Skeletal muscle satellite cell (primary cell): ENCODE data around the gene IGFN1.

ENCODE experiments used
- H3K27me3 ChIP-seq: 2 replicates; pipeline ENCODE4 v1.7.0; 2013; ENCODE audit warnings: low read length; ENCODE audit not compliant: control insufficient read depth, insufficient read depth
- H3K36me3 ChIP-seq: 2 replicates; pipeline ENCODE4 v1.7.0; 2013; ENCODE audit warnings: mild to moderate bottlenecking, control low read depth, low read length; ENCODE audit not compliant: insufficient read depth
- H3K4me1 ChIP-seq: 2 replicates; pipeline ENCODE4 v1.7.0; 2013; ENCODE audit warnings: low read length; ENCODE audit not compliant: control insufficient read depth, insufficient read depth
- H3K4me2 ChIP-seq: 2 replicates; pipeline ENCODE4 v1.7.0; 2013; ENCODE audit warnings: mild to moderate bottlenecking, low read length
- H3K4me3 ChIP-seq: 2 replicates; pipeline ENCODE4 v1.7.0; 2013; ENCODE audit warnings: low read length
- H3K9ac ChIP-seq: 2 replicates; pipeline ENCODE4 v1.7.0; 2013; ENCODE audit warnings: mild to moderate bottlenecking, low read depth, low read length, moderate library complexity
- H3K9me3 ChIP-seq: replicated peaks from 2 replicates; pipeline ENCODE4 v1.7.0; 2013; ENCODE audit warnings: mild to moderate bottlenecking, control low read depth, low read length

The IGFN1 gene

DNA sequence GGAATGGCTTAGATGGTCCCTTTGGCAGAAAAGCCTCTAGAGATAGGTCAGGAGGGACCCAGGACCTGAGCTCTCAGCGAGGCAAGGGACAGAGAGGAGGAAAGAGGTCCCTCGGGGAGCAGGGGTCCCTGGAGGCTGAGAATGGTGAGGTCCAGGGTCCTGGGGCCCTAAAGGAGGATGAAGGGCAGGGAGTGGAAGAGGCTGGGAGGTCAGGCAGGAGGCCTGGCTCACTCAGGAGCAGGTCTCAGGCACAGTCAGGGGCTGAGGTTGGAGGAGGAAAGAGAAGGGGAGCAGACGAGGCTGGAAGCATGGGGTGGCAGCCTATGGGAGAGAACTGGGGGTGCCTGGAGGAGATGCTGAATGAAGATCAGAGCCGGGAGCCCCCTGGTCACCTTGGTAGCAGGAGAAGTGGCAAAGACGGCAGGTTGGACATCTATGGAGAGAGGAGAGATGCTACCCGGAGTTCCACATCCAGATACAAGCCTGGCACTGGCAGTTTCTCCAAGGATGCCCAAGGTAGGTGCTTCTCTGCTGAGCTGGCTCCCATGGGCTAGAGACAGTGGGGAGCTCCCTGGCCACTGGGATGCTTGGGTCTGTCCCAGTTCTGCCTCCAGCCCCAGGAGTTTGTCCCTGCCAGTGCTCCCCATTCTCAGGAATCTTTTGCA, 22.6 kb downstream of the IGFN1 start:
- no peaks in the 10 kb centered on the region for H3K9me3 ChIP-seq
- no peak overlapping the region for H3K9ac ChIP-seq
- no peak overlapping the region for H3K4me2 ChIP-seq
- H3K27me3 ChIP-seq: peaks cover 57% of the 10 kb centered on the region
- H3K36me3 ChIP-seq: no peaks in the 10 kb centered on the region
- no peaks in the 10 kb centered on the region for H3K4me1 ChIP-seq
- no peak overlapping the region for H3K4me3 ChIP-seq

DNA sequence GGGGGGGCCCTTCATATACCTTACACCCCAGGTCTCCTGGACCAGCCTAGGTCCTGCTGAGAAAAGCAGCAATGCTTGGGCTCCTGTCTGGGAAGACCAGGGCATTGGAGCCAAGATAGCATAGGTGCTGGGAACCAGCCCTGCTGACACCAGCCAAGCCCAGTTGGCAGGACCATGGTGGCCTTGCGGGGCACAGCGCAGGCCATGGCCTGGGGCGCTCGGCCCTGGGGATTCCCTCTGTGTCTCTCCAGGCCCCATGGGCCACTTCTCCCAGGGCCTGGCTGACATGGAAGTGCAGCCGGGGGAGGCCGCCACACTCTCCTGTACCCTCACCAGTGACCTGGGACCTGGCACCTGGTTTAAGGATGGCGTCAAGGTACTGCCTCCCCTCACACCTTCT, 23.3 kb downstream of the IGFN1 start:
- Histone ChIP-seq H3K36me3 (no peaks in the 10 kb centered on the region), H3K27me3 (peaks cover 53% of the 10 kb centered on the region), H3K4me3 (no peak overlapping the region), H3K4me1 (no peaks in the 10 kb centered on the region), H3K4me2 (no peak overlapping the region), H3K9ac (no peak overlapping the region), H3K9me3 (no peaks in the 10 kb centered on the region)

DNA sequence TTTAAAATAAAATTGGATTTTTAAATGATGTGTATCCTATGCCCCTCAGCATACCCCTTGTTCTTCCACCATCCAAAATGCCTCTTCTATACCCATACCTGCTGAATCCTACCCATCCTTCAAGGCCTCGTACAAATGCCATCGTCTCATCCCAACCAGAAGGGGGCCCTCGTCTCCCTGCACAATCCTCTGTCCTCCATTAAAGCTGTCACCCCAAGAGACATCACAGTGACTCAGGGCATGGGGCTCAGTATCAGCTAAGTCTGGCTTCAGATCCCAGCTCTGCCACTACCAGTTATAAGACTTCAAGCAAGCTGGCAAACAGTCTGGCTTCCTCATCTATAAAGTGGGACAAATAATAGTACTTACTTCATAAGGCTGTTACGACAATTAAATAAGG, 23.8 kb downstream of the IGFN1 start:
- H3K9me3 ChIP-seq: no peaks in the 10 kb centered on the region
- H3K4me2 ChIP-seq: no peak overlapping the region
- peaks cover 48% of the 10 kb centered on the region for H3K27me3 ChIP-seq
- H3K4me3 ChIP-seq: no peak overlapping the region
- no peak overlapping the region for H3K9ac ChIP-seq
- H3K4me1 ChIP-seq: no peaks in the 10 kb centered on the region
- no peaks in the 10 kb centered on the region for H3K36me3 ChIP-seq

DNA sequence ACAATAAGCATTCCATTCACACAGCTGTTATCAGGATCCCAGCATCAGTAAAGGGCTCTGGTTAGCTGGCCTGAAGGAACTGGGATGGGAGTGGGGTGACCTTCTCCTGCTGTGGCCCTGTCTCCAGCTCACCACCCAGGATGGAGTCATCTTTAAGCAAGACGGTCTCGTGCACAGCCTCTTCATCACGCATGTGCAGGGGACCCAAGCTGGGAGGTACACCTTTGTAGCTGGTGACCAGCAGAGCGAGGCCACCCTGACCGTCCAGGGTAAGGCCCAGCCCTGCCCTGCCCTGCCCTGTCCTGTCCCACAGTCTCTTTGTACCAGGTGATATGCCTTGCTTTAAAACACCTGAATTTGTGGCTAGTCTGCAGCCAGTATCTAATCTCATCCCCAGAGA, 24.3 kb downstream of the IGFN1 start:
- Histone ChIP-seq H3K27me3 (peaks cover 45% of the 10 kb centered on the region), H3K9me3 (no peaks in the 10 kb centered on the region), H3K9ac (no peak overlapping the region)

DNA sequence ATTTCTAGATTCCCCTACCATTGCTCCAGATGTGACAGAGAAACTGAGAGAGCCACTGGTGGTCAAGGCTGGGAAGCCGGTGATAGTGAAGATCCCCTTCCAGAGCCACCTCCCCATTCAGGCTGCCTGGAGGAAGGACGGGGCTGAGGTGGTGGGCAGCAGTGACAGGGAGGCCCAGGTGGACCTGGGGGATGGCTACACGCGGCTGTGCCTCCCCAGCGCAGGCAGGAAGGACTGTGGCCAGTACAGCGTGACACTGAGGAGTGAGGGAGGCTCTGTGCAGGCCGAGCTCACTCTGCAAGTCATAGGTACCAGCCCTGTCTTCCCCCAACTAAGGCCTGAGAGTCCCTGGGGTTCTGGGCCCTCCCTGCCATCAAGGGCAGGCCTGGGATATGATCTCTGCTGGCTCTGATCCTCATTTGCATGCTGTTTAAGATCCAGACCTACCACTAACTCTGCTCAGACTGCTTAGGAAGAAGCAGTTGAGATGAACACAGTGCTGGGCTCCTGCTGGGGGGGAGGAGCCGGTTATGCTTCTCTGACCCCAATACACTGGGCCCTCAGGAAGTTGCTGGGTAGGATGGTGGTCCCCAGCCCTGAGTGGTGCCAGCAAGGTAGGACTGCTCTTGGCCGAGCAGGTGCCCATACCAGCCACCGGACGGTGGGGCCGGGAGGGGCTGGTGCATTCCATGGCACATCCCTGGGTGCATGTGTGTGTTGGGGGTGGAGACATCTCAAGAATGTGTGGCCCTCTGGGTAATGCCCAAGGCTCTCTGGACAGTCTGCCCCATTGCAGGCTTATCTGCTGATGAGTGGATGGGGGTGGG, 25.1 kb downstream of the IGFN1 start:
- H3K27me3 ChIP-seq: peaks cover 43% of the 10 kb centered on the region
- H3K36me3 ChIP-seq: no peaks in the 10 kb centered on the region
- H3K9me3 ChIP-seq: no peaks in the 10 kb centered on the region
- H3K9ac ChIP-seq: no peak overlapping the region
- no peak overlapping the region for H3K4me2 ChIP-seq
- H3K4me1 ChIP-seq: no peaks in the 10 kb centered on the region
- no peak overlapping the region for H3K4me3 ChIP-seq

More for the DNA sequence above, 24.3 kb downstream of the IGFN1 start:
- Histone ChIP-seq H3K4me3 (no peak overlapping the region), H3K36me3 (no peaks in the 10 kb centered on the region), H3K4me2 (no peak overlapping the region), H3K4me1 (no peaks in the 10 kb centered on the region)

DNA sequence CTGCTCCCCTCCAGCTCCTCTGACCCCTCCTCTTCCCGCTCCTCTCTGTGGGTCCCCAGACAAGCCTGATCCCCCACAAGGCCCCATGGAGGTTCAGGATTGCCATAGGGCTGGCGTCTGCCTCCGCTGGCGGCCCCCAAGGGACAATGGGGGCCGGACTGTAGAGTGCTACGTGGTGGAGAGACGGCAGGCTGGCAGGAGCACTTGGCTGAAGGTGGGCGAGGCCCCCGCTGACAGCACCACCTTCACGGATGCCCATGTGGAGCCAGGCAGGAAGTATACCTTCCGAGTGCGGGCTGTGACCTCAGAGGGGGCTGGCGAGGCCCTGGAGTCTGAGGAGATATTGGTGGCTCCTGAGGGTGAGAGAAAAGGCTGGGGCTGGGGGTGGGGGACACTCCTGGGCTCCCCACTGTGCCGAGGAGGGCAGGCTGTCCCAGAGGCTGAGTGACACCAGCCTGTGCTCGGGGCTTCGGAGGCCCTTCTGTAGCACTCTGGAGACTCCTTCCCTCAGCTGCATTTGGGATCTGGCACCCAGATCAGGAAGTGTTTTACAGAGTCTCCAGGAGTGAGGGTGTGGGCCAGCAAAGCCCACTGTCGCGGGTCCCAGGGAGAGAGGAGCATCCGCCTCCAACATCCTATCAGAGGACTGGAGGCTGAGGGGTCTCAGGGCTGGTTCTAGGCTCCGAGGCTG, 25.9 kb downstream of the IGFN1 start:
- no peaks in the 10 kb centered on the region for H3K36me3 ChIP-seq
- H3K4me3 ChIP-seq: no peak overlapping the region
- no peak overlapping the region for H3K4me2 ChIP-seq
- H3K9ac ChIP-seq: no peak overlapping the region
- no peaks in the 10 kb centered on the region for H3K9me3 ChIP-seq
- H3K27me3 ChIP-seq: peaks cover 35% of the 10 kb centered on the region
- no peaks in the 10 kb centered on the region for H3K4me1 ChIP-seq

DNA sequence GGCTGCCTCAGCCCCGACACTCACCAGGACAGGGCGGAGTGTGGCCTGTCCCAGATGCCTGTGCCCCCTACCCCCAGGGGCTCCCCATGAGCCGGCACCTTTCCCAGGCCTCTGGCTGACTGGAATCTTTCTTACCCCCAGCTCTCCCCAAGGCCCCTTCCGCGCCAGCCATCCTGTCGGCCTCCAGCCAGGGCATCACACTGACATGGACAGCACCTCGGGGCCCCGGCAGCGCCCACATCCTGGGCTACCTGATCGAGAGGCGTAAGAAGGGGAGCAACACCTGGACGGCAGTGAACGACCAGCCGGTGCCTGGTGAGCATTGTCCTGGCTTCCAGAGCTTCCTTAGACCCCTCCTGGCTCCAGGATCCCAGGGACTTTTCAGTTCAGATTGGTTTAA, 26.5 kb downstream of the IGFN1 start:
- no peaks in the 10 kb centered on the region for H3K9me3 ChIP-seq
- H3K36me3 ChIP-seq: no peaks in the 10 kb centered on the region
- H3K9ac ChIP-seq: no peak overlapping the region
- H3K4me1 ChIP-seq: no peaks in the 10 kb centered on the region
- H3K4me2 ChIP-seq: no peak overlapping the region
- H3K4me3 ChIP-seq: no peak overlapping the region
- H3K27me3 ChIP-seq: peaks cover 29% of the 10 kb centered on the region

DNA sequence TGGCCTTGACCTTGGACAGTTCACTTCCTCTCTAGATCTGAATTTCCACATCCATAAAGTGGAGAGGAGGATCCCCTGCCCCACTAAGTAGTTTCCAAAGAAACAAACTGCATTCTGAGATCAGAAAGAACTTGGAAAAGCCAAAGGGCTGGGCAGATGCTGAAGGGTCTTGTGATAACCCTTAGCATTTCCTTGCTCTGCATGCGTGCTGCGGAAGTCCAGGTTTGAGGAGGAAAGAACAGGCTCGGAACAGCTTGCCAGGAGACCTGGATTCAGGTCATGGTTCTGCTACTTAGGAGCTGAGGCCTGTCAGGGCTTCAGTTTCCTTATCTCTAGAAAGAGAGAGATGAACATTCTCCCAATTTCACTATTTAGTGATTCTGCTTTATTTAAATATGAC, 27.2 kb downstream of the IGFN1 start:
- Histone ChIP-seq H3K9me3 (no peaks in the 10 kb centered on the region), H3K4me3 (no peak overlapping the region), H3K9ac (no peak overlapping the region), H3K27me3 (peaks cover 22% of the 10 kb centered on the region), H3K4me1 (no peaks in the 10 kb centered on the region), H3K36me3 (no peaks in the 10 kb centered on the region), H3K4me2 (no peak overlapping the region)

DNA sequence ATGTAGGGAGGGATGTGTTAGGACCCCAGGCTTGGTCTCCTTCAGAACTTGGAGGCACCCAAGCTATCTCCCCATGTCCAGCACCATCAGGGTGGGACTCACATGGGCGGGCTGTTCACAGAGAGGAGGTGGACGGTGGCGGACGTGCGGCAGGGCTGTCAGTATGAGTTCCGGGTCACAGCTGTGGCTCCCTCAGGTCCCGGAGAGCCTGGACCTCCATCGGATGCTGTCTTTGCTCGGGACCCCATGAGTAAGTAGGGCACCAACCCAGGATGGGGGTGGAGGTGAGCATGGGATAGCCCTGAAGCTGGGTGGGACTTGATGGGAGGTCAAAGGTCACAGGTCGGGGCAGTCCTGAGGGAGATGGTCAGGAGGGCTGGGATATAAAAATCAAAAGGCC, 27.8 kb downstream of the IGFN1 start:
- H3K4me2 ChIP-seq: no peak overlapping the region
- H3K36me3 ChIP-seq: no peaks in the 10 kb centered on the region
- no peaks in the 10 kb centered on the region for H3K4me1 ChIP-seq
- H3K4me3 ChIP-seq: no peak overlapping the region
- H3K27me3 ChIP-seq: peaks cover 17% of the 10 kb centered on the region
- H3K9ac ChIP-seq: no peak overlapping the region
- H3K9me3 ChIP-seq: no peaks in the 10 kb centered on the region

DNA sequence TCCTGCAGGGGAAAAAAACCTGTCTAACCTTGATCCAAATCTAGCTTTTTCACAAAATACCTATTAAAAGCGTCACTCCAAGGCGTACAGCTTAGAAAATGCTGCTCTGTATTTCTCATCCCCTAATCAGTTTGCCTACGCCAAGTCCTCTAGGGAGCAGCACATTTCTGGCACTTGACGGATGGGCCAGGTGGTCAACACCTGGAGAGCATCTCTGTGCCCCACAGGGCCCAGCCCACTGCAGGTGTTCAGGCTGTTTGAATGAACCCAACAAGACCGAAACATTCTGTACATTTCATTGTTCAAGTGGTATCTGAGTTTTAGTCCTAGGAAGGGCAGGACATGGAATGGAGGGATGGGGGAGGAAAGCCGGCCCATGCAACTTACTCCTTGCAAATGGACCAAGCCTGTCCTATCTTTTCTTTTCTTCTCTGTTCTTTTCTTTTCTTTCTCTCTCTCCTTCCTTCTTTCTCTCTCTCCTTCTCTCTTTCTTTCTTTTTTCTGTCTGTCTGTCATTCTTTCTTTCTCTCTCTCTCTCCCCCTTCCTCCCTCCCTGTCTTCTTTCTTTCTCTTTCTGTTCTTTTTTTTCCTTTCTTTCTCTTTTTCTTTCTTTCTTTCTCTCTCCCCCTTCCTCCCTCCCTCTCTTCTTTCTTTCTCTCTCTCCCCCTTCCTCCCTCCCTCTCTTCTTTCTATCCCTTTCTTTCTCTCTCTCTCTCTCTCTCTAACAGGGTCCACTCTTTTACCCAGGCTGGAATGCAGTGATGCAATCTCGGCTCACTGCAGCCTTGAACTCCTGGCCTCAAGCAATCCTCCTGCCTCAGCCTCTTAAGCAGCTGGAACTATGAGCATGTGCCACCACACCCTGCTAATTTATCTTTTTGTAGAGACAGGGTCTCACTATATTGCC, 29.1 kb downstream of the IGFN1 start:
- Histone ChIP-seq H3K4me3 (no peak overlapping the region), H3K9me3 (no peaks in the 10 kb centered on the region), H3K4me1 (peaks cover under 1% of the 10 kb centered on the region), H3K27me3 (peaks cover 10% of the 10 kb centered on the region), H3K36me3 (no peaks in the 10 kb centered on the region), H3K4me2 (no peak overlapping the region), H3K9ac (no peak overlapping the region)

DNA sequence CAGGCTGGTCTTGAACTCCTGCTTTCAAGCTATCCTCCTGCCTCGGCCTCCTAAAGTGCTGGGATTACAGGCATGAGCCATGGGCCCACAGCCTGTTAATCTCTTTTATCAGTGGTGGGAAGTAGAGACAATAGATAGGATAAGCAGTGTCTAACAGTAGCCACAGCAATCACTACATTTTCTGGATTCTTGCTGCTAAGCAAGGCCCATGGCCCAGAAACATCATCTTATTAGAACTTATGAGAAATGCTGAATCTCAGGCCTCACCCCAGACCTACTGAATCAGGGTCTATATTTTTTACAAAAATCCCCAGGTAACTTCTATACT, 29.7 kb downstream of the IGFN1 start:
- H3K4me2 ChIP-seq: no peak overlapping the region
- H3K4me1 ChIP-seq: peaks cover 2% of the 10 kb centered on the region
- no peak overlapping the region for H3K4me3 ChIP-seq
- peaks cover 10% of the 10 kb centered on the region for H3K27me3 ChIP-seq
- H3K36me3 ChIP-seq: no peaks in the 10 kb centered on the region
- no peak overlapping the region for H3K9ac ChIP-seq
- no peaks in the 10 kb centered on the region for H3K9me3 ChIP-seq
